Endodermal cell (in vitro differentiated cells): ENCODE measurements around the gene ARHGAP26. TPM values are rescaled to one million over a fixed set of nuclear protein-coding genes. Genes with fewer than 3 reads are reported as not detected.

ENCODE experiments used
- DNase-seq: peaks from one replicate; pipeline ENCODE4 v3.0.0-alpha.2; 2017
- H3K27ac ChIP-seq: 2 replicates; pipeline ENCODE4 v1.5.1; 2013; ENCODE audit warnings: mild to moderate bottlenecking, low read depth, low read length, moderate library complexity
- H3K27me3 ChIP-seq: 2 replicates; pipeline ENCODE4 v1.6.1; 2013; ENCODE audit warnings: mild to moderate bottlenecking, low read length, moderate library complexity; ENCODE audit not compliant: insufficient read depth, control insufficient read depth, poor library complexity, severe bottlenecking
- H3K36me3 ChIP-seq: 2 replicates; pipeline ENCODE4 v1.7.0; 2013; ENCODE audit warnings: mild to moderate bottlenecking, low read length, moderate library complexity; ENCODE audit not compliant: control insufficient read depth, insufficient read depth
- H3K4me1 ChIP-seq: one replicate; pipeline ENCODE4 v1.7.0; 2013; ENCODE audit warnings: low read length; ENCODE audit not compliant: control insufficient read depth, insufficient read depth
- H3K4me3 ChIP-seq: 2 replicates; pipeline ENCODE4 v1.5.1; 2013; ENCODE audit warnings: mild to moderate bottlenecking, low read length, moderate library complexity
- H3K9ac ChIP-seq: 2 replicates; pipeline ENCODE4 v1.6.1; 2013; ENCODE audit warnings: mild to moderate bottlenecking, low read length, moderate library complexity; ENCODE audit not compliant: poor library complexity, severe bottlenecking; ENCODE audit errors: extremely low read depth
- H3K9me3 ChIP-seq: 2 replicates; pipeline ENCODE4 v1.6.1; 2013; ENCODE audit warnings: mild to moderate bottlenecking, low read length, moderate library complexity; ENCODE audit not compliant: control insufficient read depth
- H3K27ac Mint-ChIP-seq: 2 replicates; pipeline ENCODE4 v1.8.0; 2020; ENCODE audit warnings: mixed read lengths
- H3K27me3 Mint-ChIP-seq: 2 replicates; pipeline ENCODE4 v1.8.0; 2021; ENCODE audit warnings: mild to moderate bottlenecking, mixed read lengths; ENCODE audit not compliant: insufficient read depth
- H3K36me3 Mint-ChIP-seq: 2 replicates; pipeline ENCODE4 v1.8.0; 2020; ENCODE audit warnings: low read depth, mixed read lengths
- H3K4me1 Mint-ChIP-seq: 2 replicates; pipeline ENCODE4 v1.8.0; 2020; ENCODE audit warnings: mixed read lengths
- H3K4me3 Mint-ChIP-seq: 2 replicates; pipeline ENCODE4 v1.8.0; 2020; ENCODE audit warnings: mild to moderate bottlenecking, moderate library complexity, mixed read lengths
- H3K9me3 Mint-ChIP-seq: 2 replicates; pipeline ENCODE4 v1.8.0; 2020; ENCODE audit warnings: mild to moderate bottlenecking, mixed read lengths
- WGBS, 2 experiments: methylation state at CpG; one replicate each; pipeline versions ENCODE4 v1.1.5 to v1.1.7; 2013; ENCODE audit warnings: missing lambda C conversion rate in 2 of 2, mixed read lengths in 1 of 2; ENCODE audit not compliant: insufficient coverage in 1 of 2, insufficient read length in 1 of 2; 5-methylcytosine and 5-hydroxymethylcytosine counted together
- total RNA-seq, 2 donors: library from RNA; stranded (reverse); fragmentation: NEBNext Ultra II Directional in 1 of 2; extraction: Animal tissue kit (Norgen Biotek cat#: 25700) in 1 of 2; gene quantifications; 2 replicates in 1 of 2; 3 replicates in 1 of 2; pipeline ENCODE4 v1.2.1, GENCODE V29; 2021
- TF ChIP-seq, protein P1 (sequence below): fragments of 200-600 bp; sonication (generic); conservative IDR thresholded peaks from 2 replicates; pipeline ENCODE4 v1.5.0; 2021; ENCODE audit warnings: antibody characterized with exemption, mild to moderate bottlenecking

ARHGAP26 gene
- total RNA-seq, 2 donors from 2014 or later, result 49.2 to 60.5 TPM

DNA sequence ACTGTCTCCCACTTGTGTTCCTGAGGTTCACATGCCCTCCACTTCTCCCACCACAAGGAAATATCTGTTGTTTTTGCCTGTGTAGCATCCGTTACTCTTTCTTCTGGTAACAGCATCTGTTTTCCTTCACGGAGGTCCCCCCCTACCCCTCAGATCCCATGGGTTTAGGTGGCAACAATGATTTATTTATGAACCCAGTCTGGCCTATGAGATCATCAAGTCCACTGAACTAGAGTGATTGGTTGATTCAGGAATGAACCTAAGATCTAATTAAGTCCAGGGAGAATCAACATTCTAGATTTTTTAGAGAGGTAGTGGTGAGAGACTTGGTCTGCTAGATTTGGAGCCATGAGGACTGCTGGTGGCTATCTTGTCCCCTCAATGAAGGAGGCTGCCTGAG, 466.5 kb downstream of the ARHGAP26 start:
- Histone ChIP-seq H3K4me1 (peaks cover 2% of the 10 kb centered on the region), H3K4me3 (no peak overlapping the region), H3K27me3 (no peaks in the 10 kb centered on the region), H3K9ac (no peak overlapping the region), H3K9me3 (no peaks in the 10 kb centered on the region), H3K27ac (no peak overlapping the region), H3K36me3 (no peaks in the 10 kb centered on the region)
- peaks cover 3% of the 10 kb centered on the region for H3K27me3 Mint-ChIP-seq
- 87% methylated on average over 2 of the region's 2 CpGs; no CpG with 5 or more reads in 1 of the 2 experiments for WGBS, 2 experiments
- H3K4me1 Mint-ChIP-seq, result peaks cover 14% of the 10 kb centered on the region
- no peak for DNase-seq
- no peak overlapping the region for H3K27ac Mint-ChIP-seq
- H3K4me3 Mint-ChIP-seq, result no peak overlapping the region
- H3K36me3 Mint-ChIP-seq, result no peaks in the 10 kb centered on the region
- no peaks in the 10 kb centered on the region for H3K9me3 Mint-ChIP-seq
- TF ChIP-seq, protein P1, sequence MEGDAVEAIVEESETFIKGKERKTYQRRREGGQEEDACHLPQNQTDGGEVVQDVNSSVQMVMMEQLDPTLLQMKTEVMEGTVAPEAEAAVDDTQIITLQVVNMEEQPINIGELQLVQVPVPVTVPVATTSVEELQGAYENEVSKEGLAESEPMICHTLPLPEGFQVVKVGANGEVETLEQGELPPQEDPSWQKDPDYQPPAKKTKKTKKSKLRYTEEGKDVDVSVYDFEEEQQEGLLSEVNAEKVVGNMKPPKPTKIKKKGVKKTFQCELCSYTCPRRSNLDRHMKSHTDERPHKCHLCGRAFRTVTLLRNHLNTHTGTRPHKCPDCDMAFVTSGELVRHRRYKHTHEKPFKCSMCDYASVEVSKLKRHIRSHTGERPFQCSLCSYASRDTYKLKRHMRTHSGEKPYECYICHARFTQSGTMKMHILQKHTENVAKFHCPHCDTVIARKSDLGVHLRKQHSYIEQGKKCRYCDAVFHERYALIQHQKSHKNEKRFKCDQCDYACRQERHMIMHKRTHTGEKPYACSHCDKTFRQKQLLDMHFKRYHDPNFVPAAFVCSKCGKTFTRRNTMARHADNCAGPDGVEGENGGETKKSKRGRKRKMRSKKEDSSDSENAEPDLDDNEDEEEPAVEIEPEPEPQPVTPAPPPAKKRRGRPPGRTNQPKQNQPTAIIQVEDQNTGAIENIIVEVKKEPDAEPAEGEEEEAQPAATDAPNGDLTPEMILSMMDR, result no peak

DNA sequence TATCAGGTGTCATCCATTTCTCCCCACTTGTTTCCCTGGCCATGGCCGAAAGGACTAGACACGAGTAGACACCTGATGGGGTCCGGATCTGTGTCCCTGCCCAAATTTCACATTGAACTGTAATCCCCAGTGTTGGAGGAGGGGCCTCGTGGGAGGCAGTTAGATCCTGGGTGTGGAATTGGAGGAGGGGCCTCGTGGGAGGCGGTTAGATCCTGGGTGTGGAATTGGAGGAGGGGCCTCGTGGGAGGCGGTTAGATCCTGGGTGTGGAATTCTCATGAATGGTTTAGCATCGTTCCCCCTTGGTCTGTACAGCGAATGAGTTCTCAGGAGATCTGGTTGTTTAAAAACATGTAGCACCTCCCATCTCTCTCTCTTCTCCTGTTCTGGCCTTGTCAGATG, 467.5 kb downstream of the ARHGAP26 start:
- Histone ChIP-seq H3K9ac (no peak overlapping the region), H3K27ac (no peak overlapping the region), H3K27me3 (no peaks in the 10 kb centered on the region), H3K4me1 (peaks cover 2% of the 10 kb centered on the region), H3K9me3 (no peaks in the 10 kb centered on the region), H3K36me3 (no peaks in the 10 kb centered on the region), H3K4me3 (no peak overlapping the region)
- H3K36me3 Mint-ChIP-seq, result no peaks in the 10 kb centered on the region
- 91 to 95% methylated on average over 6 to 10 of the region's 10 CpGs for WGBS, 2 experiments
- DNase-seq, result no peak
- TF ChIP-seq, protein P1, result no peak
- peaks cover 17% of the 10 kb centered on the region for H3K4me1 Mint-ChIP-seq
- H3K9me3 Mint-ChIP-seq, result no peaks in the 10 kb centered on the region
- no peak overlapping the region for H3K4me3 Mint-ChIP-seq
- no peak overlapping the region for H3K27ac Mint-ChIP-seq
- H3K27me3 Mint-ChIP-seq, result peaks cover 3% of the 10 kb centered on the region

DNA sequence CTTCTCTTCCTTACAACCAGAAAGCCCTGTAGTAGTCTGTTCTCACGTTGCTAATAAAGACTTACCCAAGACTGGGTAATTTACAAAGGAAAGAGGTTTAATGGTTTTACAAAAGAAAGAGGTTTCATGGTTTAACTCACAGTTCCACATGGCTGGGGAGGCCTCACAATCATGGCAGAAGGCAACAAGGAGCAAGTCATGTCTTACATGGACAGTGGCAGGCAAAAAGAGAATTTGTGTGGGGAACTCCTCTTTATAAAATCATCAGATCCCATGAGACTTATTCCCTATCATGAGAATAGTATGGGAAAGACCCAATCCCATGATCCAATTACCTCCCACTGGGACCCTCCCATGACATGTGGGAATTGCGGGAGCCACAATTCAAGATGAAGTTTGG, 468.4 kb downstream of the ARHGAP26 start:
- Histone ChIP-seq H3K27ac (no peak overlapping the region), H3K4me1 (peaks cover 6% of the 10 kb centered on the region), H3K9me3 (no peaks in the 10 kb centered on the region), H3K9ac (no peak overlapping the region), H3K4me3 (no peak overlapping the region), H3K36me3 (no peaks in the 10 kb centered on the region), H3K27me3 (no peaks in the 10 kb centered on the region)
- no peaks in the 10 kb centered on the region for H3K36me3 Mint-ChIP-seq
- H3K4me1 Mint-ChIP-seq, result peaks cover 20% of the 10 kb centered on the region
- peaks cover 3% of the 10 kb centered on the region for H3K27me3 Mint-ChIP-seq
- DNase-seq, result no peak
- 92 to 100% methylated on average over 1 to 2 of the region's 2 CpGs for WGBS, 2 experiments
- no peak overlapping the region for H3K27ac Mint-ChIP-seq
- no peaks in the 10 kb centered on the region for H3K9me3 Mint-ChIP-seq
- TF ChIP-seq, protein P1, result no peak
- no peak overlapping the region for H3K4me3 Mint-ChIP-seq
